ENCODE data around the gene PARD3B.

The PARD3B gene

DNA sequence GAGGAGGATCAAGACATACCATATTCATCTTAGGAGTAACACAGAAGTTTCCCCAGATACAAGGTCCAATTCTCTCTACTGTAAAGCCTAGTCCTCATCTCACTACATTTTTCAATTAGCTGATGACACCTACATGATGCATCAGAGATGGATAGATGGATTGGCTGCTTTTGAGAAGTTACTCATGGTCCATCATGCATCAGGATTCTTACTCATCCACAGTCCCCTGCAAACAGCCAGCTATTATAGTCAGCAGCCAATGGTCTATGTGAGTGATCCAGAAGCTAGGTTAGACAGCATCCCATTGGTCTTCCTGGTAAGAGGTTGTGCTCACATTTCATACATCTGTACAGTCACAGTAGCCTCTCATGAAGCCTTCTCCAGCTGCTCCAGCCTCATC, 982.5 kb downstream of the PARD3B start:
- Mint-ChIP-seq H3K9me3 (no peaks in the 10 kb centered on the region), H3K4me3 (no peak overlapping the region), H3K27me3 (no peaks in the 10 kb centered on the region), H3K4me1 (no peaks in the 10 kb centered on the region), H3K27ac (no peak overlapping the region), H3K36me3 (ENCODE audit: low read depth) (no peaks in the 10 kb centered on the region)
- ATAC-seq (peak; percentile 52), DNase-seq (no peak)

DNA sequence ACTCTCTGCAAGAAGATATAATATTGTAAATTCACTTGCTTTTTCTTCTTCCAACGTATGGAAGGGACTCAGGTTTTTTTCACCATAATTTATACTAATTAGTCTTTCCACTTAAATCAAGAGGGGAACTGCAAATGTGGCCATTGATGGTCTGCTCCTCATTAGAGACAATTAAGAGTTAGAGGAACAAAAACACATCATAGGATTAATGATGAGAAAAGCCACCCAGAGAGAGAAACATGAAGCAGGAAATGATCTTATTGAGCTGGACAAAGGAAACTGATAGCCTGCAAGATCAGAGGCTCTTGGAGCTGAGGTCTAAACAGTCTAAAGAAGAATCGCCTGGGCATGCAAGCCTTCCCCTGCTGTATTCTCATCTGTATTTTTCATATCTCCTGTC, 985.8 kb downstream of the PARD3B start:
- ATAC-seq (no peak), DNase-seq (no peak)
- Mint-ChIP-seq H3K36me3 (ENCODE audit: low read depth) (no peaks in the 10 kb centered on the region), H3K4me1 (no peaks in the 10 kb centered on the region), H3K27me3 (peaks cover 2% of the 10 kb centered on the region), H3K27ac (no peak overlapping the region), H3K4me3 (no peak overlapping the region), H3K9me3 (no peaks in the 10 kb centered on the region)

GRCh38 chr2:205531489-205532148, 986.3 kb downstream of the PARD3B start:
- no peaks in the 10 kb centered on the region for H3K9me3 Mint-ChIP-seq
- H3K4me3 Mint-ChIP-seq = no peak overlapping the region
- peaks cover 2% of the 10 kb centered on the region for H3K27me3 Mint-ChIP-seq
- no peaks in the 10 kb centered on the region for H3K4me1 Mint-ChIP-seq
- no peaks in the 10 kb centered on the region for H3K36me3 Mint-ChIP-seq (ENCODE audit: low read depth)
- ATAC-seq (no peak), DNase-seq (no peak)
- H3K27ac Mint-ChIP-seq = no peak overlapping the region

DNA sequence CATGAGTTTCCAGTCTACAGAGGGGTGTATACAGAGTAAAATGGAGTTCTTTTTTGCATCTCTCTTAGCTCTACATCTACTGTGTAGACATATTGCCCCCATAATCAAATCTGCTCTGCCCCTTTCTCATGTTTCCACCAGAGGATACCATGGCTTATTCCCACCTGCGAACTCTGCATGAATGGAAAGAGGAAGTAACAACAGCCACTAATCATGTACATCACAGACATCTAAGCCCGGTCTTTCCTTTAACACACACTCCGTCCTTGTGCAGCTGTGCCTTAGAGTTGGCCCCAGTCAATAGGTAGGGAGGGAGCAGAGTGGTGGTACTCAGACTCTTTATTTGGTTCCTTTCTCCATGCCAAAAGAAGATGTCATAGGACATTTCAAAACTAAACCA, 989.7 kb downstream of the PARD3B start:
- peaks cover 2% of the 10 kb centered on the region for H3K27me3 Mint-ChIP-seq
- no peak for DNase-seq
- no peak overlapping the region for H3K4me3 Mint-ChIP-seq
- no peak for ATAC-seq
- H3K4me1 Mint-ChIP-seq = peaks cover 7% of the 10 kb centered on the region
- H3K9me3 Mint-ChIP-seq = no peaks in the 10 kb centered on the region
- no peaks in the 10 kb centered on the region for H3K36me3 Mint-ChIP-seq (ENCODE audit: low read depth)
- no peak overlapping the region for H3K27ac Mint-ChIP-seq

DNA sequence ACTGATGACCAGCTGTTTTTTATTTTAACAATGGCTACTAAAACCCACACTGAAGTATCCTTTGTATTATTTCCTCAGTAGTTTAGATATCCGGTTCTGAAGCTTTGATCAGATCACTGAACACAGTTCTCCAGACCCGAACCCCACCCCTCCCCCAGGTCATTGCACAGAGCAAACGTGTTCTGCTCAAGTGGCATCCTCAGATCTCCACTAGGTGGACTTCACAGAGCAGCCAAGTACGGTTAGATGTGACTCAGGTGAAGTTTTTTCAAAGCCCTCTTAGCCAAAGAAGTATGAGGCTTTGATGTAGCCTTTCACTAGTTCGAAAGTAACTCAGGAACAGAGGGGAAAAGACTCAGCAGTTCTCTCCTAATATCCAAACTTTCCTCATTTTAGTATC, 994.3 kb downstream of the PARD3B start:
- no peak for DNase-seq
- Mint-ChIP-seq H3K36me3 (ENCODE audit: low read depth) (no peaks in the 10 kb centered on the region), H3K27me3 (no peaks in the 10 kb centered on the region), H3K9me3 (no peaks in the 10 kb centered on the region), H3K4me3 (no peak overlapping the region), H3K27ac (no peak overlapping the region), H3K4me1 (peaks cover 31% of the 10 kb centered on the region)
- no peak for ATAC-seq

DNA sequence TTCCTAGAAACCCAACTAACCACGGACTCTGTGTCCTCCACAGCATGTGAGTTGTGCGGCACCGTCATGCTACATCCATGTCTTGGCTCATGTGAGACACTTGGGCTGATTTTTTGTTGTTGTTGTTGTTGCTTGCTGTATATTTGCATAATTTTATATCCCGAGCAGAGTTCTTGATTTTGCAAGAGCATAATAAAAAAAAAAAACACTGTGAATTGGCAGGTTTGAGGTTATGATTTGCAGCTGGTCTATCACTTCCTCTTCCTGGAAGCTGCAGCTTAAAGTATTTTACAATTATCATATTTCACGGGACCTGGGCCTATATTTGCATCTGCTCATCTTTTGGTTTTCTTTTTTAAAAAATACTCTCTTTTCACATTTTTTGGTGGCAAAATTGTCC, 994.8 kb downstream of the PARD3B start:
- Mint-ChIP-seq H3K36me3 (ENCODE audit: low read depth) (no peaks in the 10 kb centered on the region), H3K4me1 (peaks cover 31% of the 10 kb centered on the region), H3K27me3 (no peaks in the 10 kb centered on the region), H3K27ac (no peak overlapping the region), H3K9me3 (no peaks in the 10 kb centered on the region), H3K4me3 (no peak overlapping the region)
- DNase-seq (no peak), ATAC-seq (no peak)

- no peak overlapping the region for H3K4me3 Mint-ChIP-seq
- no peak for DNase-seq
- H3K27ac Mint-ChIP-seq = peak overlapping the region; percentile 50
- peaks cover 31% of the 10 kb centered on the region for H3K4me1 Mint-ChIP-seq
- no peaks in the 10 kb centered on the region for H3K36me3 Mint-ChIP-seq (ENCODE audit: low read depth)
- peak; percentile 37 for ATAC-seq
- H3K27me3 Mint-ChIP-seq = no peaks in the 10 kb centered on the region
- no peaks in the 10 kb centered on the region for H3K9me3 Mint-ChIP-seq
These were observed 998.1 kb downstream of the PARD3B start for GRCh38 chr2:205543262-205543843.

- H3K36me3 Mint-ChIP-seq (ENCODE audit: low read depth) = no peaks in the 10 kb centered on the region
- H3K27me3 Mint-ChIP-seq = peaks cover 3% of the 10 kb centered on the region
- peak; percentile 94 for ATAC-seq
- H3K27ac Mint-ChIP-seq = peak overlapping the region; percentile 50
- H3K4me1 Mint-ChIP-seq = peaks cover 31% of the 10 kb centered on the region
- H3K4me3 Mint-ChIP-seq = no peak overlapping the region
- no peaks in the 10 kb centered on the region for H3K9me3 Mint-ChIP-seq
- DNase-seq = no peak
These were observed 998.8 kb downstream of the PARD3B start for GRCh38 chr2:205543937-205544702.

DNA sequence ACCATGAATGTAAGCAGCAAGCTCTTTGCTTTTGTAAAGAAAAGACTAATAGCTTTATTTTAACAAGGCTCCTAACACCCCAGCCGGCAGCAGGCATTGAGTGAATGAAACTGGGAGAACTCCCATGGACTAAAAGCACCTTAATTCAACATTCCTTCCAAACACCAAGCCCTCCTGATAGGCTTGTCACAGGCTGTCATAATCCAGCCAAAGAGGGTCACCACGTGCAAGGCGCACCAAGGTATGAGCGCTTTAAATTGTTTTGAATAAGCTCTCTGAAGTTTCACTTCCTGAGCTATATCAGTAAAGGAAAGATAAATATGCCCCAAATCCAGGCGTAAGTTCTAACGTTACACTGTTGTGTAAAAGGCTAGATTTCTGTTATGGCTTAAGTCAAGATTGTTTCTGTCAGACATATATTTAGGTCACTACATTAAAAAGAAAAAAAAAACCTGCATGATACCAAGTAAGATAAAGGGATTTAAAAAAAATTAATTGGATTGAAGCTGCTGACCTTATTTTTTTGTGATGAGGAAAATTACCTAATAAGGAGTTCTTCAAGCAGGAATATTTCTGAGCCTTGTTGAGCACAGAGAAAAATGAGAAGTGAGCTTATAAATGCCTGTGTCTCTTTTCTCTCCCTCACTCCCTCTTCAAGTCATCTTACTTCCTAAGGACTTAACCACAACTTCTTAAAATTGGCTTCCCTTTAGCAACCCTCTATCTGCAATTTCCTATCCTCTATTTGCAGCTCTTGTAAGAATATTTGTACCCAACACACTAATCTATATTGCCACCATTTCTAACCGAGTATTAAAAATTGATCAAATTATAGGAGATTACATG, 1000.9 kb downstream of the PARD3B start:
- Mint-ChIP-seq H3K4me3 (no peak overlapping the region), H3K9me3 (no peaks in the 10 kb centered on the region), H3K27ac (no peak overlapping the region), H3K27me3 (peaks cover 3% of the 10 kb centered on the region), H3K4me1 (peaks cover 16% of the 10 kb centered on the region), H3K36me3 (ENCODE audit: low read depth) (no peaks in the 10 kb centered on the region)
- no peak for DNase-seq
- no peak for ATAC-seq

- Mint-ChIP-seq H3K27ac (no peak overlapping the region), H3K27me3 (no peaks in the 10 kb centered on the region), H3K4me1 (no peaks in the 10 kb centered on the region), H3K36me3 (ENCODE audit: low read depth) (no peaks in the 10 kb centered on the region), H3K4me3 (no peak overlapping the region), H3K9me3 (no peaks in the 10 kb centered on the region)
- no peak for ATAC-seq
- DNase-seq = no peak
These were observed 1010.4 kb downstream of the PARD3B start for GRCh38 chr2:205555566-205556230.

GRCh38 chr2:205556357-205556756, 1011.1 kb downstream of the PARD3B start:
- DNase-seq (no peak), ATAC-seq (no peak)
- H3K4me3 Mint-ChIP-seq = no peak overlapping the region
- H3K36me3 Mint-ChIP-seq (ENCODE audit: low read depth) = no peaks in the 10 kb centered on the region
- H3K27me3 Mint-ChIP-seq = no peaks in the 10 kb centered on the region
- no peaks in the 10 kb centered on the region for H3K4me1 Mint-ChIP-seq
- no peaks in the 10 kb centered on the region for H3K9me3 Mint-ChIP-seq
- no peak overlapping the region for H3K27ac Mint-ChIP-seq

DNA sequence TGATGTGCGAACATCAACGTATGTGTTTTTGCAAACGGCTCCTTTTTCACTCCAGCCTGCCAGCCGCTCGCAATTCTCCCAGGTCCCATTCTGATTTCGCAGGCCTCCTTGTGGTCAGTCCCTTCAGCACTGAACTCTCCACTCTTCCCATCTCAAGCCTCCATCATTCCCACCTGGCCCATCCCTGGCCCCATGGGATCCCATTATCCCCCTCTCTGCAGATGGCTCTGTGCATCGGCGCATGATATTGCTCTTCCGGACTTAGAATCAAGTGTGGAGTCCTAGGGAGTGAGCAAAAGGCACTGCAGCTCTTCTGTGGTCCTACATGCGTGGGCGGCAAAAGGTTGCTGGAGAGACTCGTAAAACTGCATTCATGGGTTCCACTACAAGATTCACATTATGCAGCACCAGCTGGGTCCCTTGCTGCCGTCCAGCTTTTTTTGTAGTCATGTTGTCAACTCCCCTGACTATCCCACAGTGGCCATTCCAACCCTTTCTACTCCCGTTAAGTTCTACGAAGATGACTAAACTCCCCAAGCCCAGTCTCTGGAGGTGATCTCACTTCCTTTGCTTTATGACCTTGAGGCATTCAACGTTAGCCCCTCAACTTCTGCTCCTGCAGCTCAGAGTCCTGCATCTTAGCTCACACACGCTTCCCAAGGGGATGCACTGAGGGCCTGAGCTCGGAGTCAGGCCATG, 1011.7 kb downstream of the PARD3B start:
- Mint-ChIP-seq H3K36me3 (ENCODE audit: low read depth) (no peaks in the 10 kb centered on the region), H3K4me1 (no peaks in the 10 kb centered on the region), H3K4me3 (no peak overlapping the region), H3K27me3 (no peaks in the 10 kb centered on the region), H3K27ac (no peak overlapping the region), H3K9me3 (no peaks in the 10 kb centered on the region)
- DNase-seq (no peak), ATAC-seq (no peak)

DNA sequence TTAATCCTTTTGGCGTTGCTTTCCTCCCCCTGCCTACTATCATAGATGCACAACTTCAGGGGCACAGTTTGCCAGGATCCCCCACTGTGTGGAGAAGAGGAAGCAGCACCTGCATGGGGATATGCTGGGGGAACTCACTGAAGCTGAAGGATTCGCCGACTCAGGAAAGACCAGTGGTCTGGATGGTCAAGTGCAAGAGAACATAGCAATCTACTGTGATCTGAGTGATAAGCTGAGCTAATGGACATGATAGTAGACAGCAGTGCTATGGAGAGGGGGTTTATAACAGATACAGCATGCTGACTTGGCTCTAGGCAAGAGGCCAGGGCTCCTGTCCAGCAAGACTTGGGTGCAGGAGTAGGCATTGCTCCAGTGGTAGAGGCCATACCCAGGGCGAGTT, 1012.6 kb downstream of the PARD3B start:
- H3K4me1 Mint-ChIP-seq = no peaks in the 10 kb centered on the region
- no peak overlapping the region for H3K4me3 Mint-ChIP-seq
- H3K27ac Mint-ChIP-seq = no peak overlapping the region
- H3K9me3 Mint-ChIP-seq = no peaks in the 10 kb centered on the region
- H3K36me3 Mint-ChIP-seq (ENCODE audit: low read depth) = no peaks in the 10 kb centered on the region
- peaks cover 1% of the 10 kb centered on the region for H3K27me3 Mint-ChIP-seq
- ATAC-seq (no peak), DNase-seq (no peak)

DNA sequence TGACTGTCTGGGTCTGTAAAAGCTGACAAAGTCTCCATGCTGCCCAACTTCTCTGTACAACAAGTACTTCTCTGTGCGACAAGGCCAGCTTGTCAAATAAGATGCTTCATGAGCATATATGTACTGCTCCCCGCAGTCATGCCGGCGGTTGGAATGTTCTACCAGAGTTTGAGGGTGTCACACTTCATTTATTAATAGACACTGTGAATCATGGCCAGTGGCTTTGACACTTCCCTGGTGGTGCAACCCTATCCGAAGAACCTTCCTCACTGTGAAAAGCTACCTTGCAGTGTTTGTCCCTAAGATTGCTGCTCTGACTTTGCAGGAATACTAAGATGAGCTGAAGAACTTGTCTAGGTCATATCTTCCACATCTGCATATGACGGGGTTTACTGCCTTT, 1016.2 kb downstream of the PARD3B start:
- H3K4me3 Mint-ChIP-seq = no peak overlapping the region
- H3K36me3 Mint-ChIP-seq (ENCODE audit: low read depth) = no peaks in the 10 kb centered on the region
- DNase-seq (no peak), ATAC-seq (no peak)
- H3K27ac Mint-ChIP-seq = no peak overlapping the region
- no peaks in the 10 kb centered on the region for H3K4me1 Mint-ChIP-seq
- H3K9me3 Mint-ChIP-seq = no peaks in the 10 kb centered on the region
- peaks cover 1% of the 10 kb centered on the region for H3K27me3 Mint-ChIP-seq

Measured in activated naive CD8-positive, alpha-beta T cell treated with anti-CD3 and anti-CD28 coated beads, Interleukin-2, amount 50 U/mL, for 24 hours (primary cell).